AG20443 (cell line): ENCODE measurements around the gene HSH2D.

Source experiments
- DNase-seq: peaks from one replicate; pipeline ENCODE4 v3.0.0; 2012; ENCODE audit warnings: low spot score, mixed read lengths

The HSH2D gene

GRCh38 chr19:16193466-16193865 is 50.0 kb downstream of the HSH2D start:
- DNase-seq = no peak

- peak; percentile 83 for DNase-seq
Measured at GRCh38 chr19:16197188-16197621, 53.7 kb downstream of the HSH2D start.

- peak; percentile 98 for DNase-seq
Measured at GRCh38 chr19:16197622-16198369, 54.3 kb downstream of the HSH2D start, which contains the start of gene AP1M1. Gene AP1M1, plus strand, starts transcription at chr19:16197911. Its CDS starts 116 bp downstream, at chr19:16198027.

- peak; percentile 25 for DNase-seq
Measured at GRCh38 chr19:16198370-16198651, 54.8 kb downstream of the HSH2D start.

GRCh38 chr19:16199275-16199932 is 55.9 kb downstream of the HSH2D start:
- DNase-seq = no peak

GRCh38 chr19:16200038-16201010 is 56.8 kb downstream of the HSH2D start:
- DNase-seq = peak; percentile 51

GRCh38 chr19:16201011-16201391 is 57.5 kb downstream of the HSH2D start:
- DNase-seq = no peak

GRCh38 chr19:16202320-16203255 is 59.1 kb downstream of the HSH2D start:
- DNase-seq = peak; percentile 36

GRCh38 chr19:16203256-16204004 is 59.9 kb downstream of the HSH2D start:
- no peak for DNase-seq

- DNase-seq = no peak
Measured at GRCh38 chr19:16204005-16204294, 60.5 kb downstream of the HSH2D start.

GRCh38 chr19:16205205-16206045 is 61.9 kb downstream of the HSH2D start:
- no peak for DNase-seq

- DNase-seq = no peak
Measured at GRCh38 chr19:16206046-16206605, 62.6 kb downstream of the HSH2D start.

- DNase-seq = no peak
Measured at GRCh38 chr19:16206637-16207036, 63.2 kb downstream of the HSH2D start.

- no peak for DNase-seq
Measured at GRCh38 chr19:16207063-16207462, 63.6 kb downstream of the HSH2D start.

- no peak for DNase-seq
Measured at GRCh38 chr19:16207490-16208025, 64.1 kb downstream of the HSH2D start.
